Daoy (cell line): Measurements from ENCODE around the gene ATG7. TPM values are rescaled to one million over a fixed set of nuclear protein-coding genes. Genes with fewer than 3 reads are reported as not detected.
"Not testable (repeated sequence)": the region's sequence is repeated elsewhere in the genome, so short reads cannot be mapped to it uniquely, and the experiment has no call there.

Experiments
- DNase-seq: peaks from one replicate; pipeline ENCODE4 v3.0.0-alpha.2; 2015; ENCODE audit warnings: low read depth
- total RNA-seq: library from RNA; depleted of rRNA; stranded (reverse); fragments of >200 nt; shearing (Covaris generic); gene quantifications from 2 replicates; pipeline ENCODE4 v1.2.3, GENCODE V29; 2014

ATG7 gene
- total RNA-seq, 1 experiment from 2014 or later, result 51.6 TPM

- no peak for DNase-seq
Observed at GRCh38 chr3:11507719-11508118, 235.5 kb downstream of the ATG7 start.

DNA sequence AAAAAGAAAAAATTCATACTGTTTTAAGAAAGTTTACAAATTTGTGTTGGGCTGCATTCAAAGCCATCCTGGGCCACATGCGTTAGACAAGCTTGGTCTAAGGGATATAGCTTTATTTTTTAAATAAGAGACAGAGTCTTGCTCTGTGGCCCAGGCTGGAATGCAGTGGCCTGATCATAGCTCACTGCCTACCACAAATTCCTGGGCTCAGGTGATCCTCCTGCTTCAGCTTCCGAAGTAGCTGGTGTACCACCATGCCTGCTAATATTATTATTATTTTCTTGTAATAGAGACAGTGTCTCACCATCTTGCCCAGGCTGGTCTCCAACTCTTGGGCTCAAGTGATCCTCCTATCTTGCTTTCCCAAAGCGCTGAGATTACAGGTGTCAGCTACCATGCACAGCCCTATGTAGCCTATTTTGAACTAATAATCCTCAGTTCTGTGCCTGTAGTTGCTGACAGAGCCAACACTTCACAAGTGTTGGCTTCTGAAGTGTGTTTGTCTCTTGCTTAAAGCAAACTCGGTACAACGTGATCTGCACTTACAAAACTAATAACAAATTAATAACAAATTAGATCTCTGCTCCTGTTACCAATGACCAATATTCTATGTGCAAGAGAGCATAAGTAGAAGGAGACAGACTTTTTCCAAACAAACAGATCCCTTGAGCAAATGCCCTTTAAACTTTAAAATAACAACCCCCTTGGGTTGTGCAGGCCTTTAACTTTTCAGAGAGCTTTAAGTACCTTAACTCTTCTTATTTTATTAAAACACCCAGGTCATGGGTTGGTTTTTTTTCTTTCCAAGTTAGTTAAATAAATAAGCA is 236.4 kb downstream of the ATG7 start:
- DNase-seq, result no peak

DNA sequence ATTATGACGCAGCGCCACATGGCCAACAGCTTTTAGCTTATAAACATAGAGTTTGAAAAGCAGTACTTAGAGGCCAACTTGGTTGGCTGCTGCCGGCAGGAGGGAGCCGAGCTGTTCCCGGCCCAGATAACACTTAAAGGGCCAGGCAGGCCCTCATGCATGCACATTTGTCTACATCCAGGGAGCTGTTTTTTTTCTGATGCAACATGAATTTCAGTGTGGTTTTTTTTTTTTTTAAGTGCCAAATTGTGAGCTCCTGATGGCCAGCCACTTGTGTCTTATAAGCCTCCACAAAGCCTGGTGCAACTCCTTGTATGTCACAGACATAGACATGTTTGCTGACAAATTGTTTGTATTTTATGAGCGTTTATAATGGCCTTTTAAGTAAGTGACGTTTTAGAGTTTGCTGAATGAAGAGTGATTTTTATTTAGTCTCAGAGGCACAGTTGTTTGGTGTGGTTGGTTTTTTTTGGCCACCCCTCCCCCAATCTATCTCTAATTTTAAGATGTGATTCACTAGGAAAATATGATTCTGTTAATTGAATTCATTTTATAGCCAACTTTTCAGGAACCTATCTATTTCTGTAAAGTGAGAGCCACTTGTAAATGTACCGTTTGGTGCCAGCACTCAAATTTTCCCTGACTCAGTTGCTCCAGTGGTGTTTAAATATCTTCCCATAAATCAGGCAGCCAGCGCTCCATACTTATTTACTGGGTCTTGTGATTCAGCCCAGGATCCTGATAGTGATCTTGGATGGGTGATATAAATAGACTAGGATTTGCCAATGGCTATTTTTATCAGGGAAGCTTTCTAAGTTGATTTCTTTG is 237.2 kb downstream of the ATG7 start:
- peak; percentile 80 for DNase-seq

DNA sequence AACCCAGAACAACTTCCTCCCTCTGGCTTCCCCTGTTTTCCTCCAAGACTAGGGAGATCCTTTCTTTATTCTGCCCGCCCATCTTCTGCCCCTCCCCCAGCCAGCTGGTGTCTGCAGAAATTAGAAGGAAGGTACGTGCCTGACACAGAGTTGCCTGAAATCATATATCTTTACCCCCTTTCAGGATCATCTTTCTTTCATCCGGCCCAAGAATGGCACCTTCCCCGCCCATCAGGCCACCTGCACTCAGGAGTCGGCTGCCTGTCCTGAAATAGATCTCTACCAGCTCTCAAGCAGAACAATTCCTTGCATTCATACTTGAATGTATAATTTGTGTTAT is 237.8 kb downstream of the ATG7 start:
- DNase-seq, result no peak

DNA sequence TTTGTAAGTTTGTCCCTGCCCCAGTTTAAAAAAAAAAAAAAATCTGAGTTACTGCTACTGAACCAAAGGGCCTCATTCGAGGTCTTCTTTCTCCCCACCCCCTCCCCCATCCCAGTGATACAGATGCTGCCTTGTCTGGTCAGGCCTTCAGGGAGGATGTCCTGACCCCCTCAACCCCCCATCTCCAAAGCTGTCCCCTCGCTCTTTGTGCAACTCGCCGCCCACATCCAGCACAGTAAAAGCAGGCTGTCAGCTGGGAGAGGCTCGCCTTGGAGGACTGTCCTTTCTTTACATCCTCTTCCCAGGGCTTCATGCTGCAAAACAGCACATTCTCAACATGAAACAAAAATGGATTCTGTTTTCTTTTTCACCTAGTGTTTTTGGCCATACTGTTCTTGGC is 238.2 kb downstream of the ATG7 start:
- no peak for DNase-seq

- not testable (repeated sequence) for DNase-seq
Observed at GRCh38 chr3:11511606-11512005, 239.4 kb downstream of the ATG7 start.

DNA sequence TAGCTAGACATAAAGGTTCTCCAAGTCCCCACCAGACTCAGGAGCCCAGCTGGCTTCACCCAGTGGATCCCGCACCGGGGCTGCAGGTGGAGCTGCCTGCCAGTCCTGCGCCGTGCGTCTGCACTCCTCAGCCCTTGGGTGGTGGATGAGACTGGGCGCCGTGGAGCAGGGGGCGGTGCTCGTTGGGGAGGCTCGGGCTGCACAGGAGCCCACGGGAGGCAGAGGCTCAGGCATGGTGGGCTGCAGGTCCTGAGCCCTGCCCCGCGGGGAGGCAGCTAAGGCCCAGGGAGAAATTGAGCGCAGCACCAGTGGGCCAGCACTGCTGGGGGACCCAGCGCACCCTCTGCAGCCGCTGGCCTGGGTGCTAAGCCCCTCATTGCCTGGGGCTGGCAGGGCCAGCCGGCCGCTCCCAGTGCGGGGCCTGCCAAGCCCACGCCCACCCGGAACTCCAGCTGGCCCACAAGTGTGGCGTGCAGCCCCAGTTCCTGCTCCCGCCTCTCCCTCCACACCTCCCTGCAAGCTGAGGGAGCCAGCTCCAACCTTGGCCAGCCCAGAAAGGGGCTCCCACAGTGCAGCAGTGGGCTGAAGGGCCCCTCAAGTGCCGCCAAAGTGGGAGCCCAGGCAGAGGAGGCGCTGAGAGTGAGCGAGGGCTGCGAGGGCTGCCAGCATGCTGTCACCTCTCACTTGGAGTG is 241.1 kb downstream of the ATG7 start:
- not testable (repeated sequence) for DNase-seq

DNA sequence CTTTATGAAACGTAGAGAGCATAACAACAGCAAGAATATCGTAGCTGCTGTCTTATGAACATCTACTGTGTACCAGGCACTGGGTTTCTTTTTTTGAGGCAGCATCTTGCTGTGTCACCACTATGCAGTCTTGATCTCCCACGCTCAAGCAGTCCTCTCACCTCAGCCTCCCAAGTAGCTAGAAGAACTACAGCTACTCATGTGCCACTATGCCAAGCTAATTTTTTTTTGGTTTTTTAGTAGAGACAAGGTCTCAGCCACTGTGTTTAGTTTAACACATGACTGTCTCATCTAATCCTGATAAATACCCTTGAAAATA is 241.6 kb downstream of the ATG7 start:
- no peak for DNase-seq

- peak; percentile 83 for DNase-seq
Observed at GRCh38 chr3:11514191-11514821, 242.1 kb downstream of the ATG7 start.

GRCh38 chr3:11517601-11518000 is 245.4 kb downstream of the ATG7 start:
- no peak for DNase-seq

GRCh38 chr3:11521167-11521566 is 249.0 kb downstream of the ATG7 start:
- no peak for DNase-seq

DNA sequence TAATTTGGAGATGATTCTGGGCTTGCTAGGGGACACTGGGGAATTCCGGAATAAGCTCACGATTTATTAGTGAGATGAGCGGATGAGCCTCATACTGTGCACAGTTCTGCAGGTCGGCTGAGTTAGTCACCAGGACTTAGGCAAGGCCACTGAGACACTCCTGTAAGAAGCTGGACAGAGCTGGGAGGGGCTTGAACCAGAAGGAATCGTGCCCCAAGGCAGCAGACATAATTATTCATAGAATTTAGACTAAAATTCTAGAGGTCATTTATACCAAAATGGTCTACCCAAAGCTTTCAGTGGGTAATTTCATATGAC is 250.2 kb downstream of the ATG7 start:
- DNase-seq, result peak; percentile 52

- DNase-seq, result no peak
Observed at GRCh38 chr3:11522953-11523571, 250.9 kb downstream of the ATG7 start.

GRCh38 chr3:11523572-11524101 is 251.4 kb downstream of the ATG7 start:
- no peak for DNase-seq

- not testable (repeated sequence) for DNase-seq
Observed at GRCh38 chr3:11526121-11526520, 253.9 kb downstream of the ATG7 start.

GRCh38 chr3:11529281-11529680 is 257.1 kb downstream of the ATG7 start:
- DNase-seq, result no peak

DNA sequence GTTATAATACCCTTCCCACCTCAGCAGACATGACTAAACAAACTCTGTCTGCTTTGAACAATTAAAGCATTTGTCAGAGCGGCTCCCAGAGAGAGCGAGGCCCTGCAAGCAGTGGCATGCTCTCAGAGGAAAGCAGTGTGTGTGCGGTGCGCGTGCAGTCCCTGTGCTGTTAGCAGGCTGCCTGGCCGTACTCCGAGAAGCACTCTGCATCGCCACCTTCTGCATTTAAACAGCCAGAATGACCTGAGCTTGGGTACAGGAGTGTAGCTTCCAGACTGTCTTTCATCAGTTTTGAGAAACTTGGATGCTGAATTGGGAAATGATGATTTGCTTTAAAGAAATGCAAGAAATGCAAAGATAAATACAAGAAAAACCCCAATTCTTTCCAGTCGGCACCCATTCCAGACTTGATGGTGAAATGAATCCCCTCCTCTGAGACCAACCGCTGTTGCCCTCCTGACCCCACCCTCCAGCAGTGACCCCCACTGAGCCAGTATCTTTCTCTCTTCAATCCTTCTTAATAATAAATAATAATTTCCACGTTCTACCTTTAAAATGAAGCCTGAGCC is 258.0 kb downstream of the ATG7 start:
- peak; percentile 86 for DNase-seq

DNA sequence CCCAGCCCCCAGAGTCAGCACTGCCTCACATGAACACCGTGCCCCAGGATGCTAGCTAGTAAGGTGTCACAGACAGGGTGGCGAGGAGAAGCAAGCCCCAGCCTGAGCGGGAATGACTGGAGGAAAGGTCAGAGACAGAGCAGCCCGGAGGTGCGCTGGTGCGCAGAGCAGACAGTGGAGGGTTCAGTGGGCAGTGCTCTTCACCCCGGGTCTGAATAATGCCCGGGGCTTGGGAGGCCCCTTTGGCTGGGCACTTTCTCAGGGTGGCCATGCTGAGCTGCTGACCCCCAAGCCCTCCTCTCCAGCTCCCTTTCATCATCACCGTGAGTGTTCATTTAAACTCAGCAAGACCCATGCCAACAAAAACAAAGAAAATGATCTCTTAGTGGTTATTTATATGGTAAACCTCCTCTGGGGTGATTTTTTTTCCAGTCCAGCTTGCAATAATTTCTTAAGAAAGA is 260.8 kb downstream of the ATG7 start:
- DNase-seq, result peak; percentile 27

DNA sequence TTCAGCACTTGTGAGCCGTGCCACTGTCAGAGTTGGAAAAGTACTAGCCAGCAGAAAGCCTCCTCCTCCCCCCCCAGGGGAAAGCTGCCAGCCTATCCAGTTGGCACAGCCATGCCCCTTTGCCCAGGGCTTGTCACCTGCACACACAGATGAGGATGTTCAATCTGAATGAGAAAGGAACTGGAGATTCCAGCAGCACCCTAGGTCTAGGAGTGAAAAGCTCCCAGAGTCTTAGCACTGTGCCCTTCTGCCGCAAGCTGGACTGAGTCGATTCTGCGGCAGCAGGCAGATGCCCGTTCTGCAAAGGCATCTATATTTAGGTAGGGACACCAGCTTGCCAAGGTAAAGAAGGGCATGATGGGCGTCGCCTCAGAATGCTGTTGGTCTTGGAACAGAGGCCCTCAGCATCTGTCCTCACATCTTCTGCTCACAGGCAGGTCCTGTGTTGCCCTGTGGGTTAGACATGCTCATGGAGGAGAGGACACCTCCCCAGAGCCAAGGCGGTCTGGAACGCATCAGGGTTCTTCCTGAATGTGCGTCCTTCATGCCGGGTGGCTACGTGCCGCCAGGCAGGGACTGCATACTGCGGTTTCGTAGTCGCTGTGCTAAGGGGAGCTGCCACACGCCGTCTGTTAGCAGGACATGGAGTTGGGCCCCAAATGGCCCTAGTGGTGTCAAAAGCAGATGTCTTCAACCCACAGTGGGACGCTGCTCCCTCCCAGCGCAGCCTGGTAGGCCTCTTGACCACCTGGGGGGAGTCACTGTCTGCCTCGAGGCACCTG is 262.0 kb downstream of the ATG7 start:
- no peak for DNase-seq

DNA sequence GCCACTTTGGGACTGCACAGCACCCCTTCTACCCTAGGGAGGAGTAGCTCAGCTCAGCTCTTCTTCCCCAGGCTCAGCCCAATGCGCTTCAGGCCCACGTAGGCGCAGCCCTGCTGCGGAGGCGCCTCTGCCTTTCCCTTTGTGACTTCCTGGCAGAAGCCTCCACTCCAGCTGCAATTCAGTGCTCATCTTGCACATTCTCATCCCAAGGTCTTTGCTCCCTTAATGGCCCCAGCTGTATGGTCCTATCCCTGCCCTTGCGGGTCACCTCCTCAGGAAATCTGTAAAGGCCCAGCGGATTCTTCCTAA is 262.6 kb downstream of the ATG7 start:
- no peak for DNase-seq
